HL-60 (cell line): ENCODE results near the gene MYO1D.

Experiments
- DNase-seq, 2 experiments: peaks; one replicate each; pipeline ENCODE4 v3.0.0-alpha.2; 2010 to 2020; ENCODE audit warnings: low read depth in 1 of 2, low spot score in 1 of 2
- H3K27ac ChIP-seq: fragments of 250-450 bp; sonication (Bioruptor Pico); replicated peaks from 2 replicates; pipeline ENCODE4 v1.5.1; 2020; ENCODE audit warnings: mild to moderate bottlenecking, moderate library complexity
- H3K27me3 ChIP-seq: fragments of 250-450 bp; sonication (Bioruptor Pico); 2 replicates; pipeline ENCODE4 v1.5.1; 2021; ENCODE audit warnings: mild to moderate bottlenecking, moderate library complexity; ENCODE audit not compliant: insufficient read depth, poor library complexity, severe bottlenecking
- H3K4me3 ChIP-seq: replicated peaks from 2 replicates; pipeline ENCODE4 v1.5.1; 2011; ENCODE audit warnings: mild to moderate bottlenecking, control low read depth, low read length; ENCODE audit not compliant: insufficient read depth
- CTCF ChIP-seq: IDR thresholded peaks from one replicate; pipeline ENCODE4 v1.5.1; 2011; ENCODE audit warnings: low read length, control low read depth, inconsistent platforms; ENCODE audit not compliant: insufficient read depth
- GABPA ChIP-seq: IDR thresholded peaks from 2 replicates; pipeline ENCODE4 v1.6.1; 2012; ENCODE audit warnings: low read depth
- POLR2AphosphoS5 ChIP-seq: IDR thresholded peaks from 2 replicates; pipeline ENCODE4 v1.6.1; 2012; ENCODE audit warnings: low read depth
- REST ChIP-seq: IDR thresholded peaks from 2 replicates; pipeline ENCODE4 v1.6.1; 2012; ENCODE audit warnings: low read depth; ENCODE audit not compliant: insufficient replicate concordance
- SPI1 ChIP-seq: IDR thresholded peaks from 2 replicates; pipeline ENCODE4 v1.6.1; 2012; ENCODE audit warnings: low read depth, mild to moderate bottlenecking, borderline replicate concordance

Gene MYO1D

GRCh38 chr17:32869345-32870026 lies 7.4 kb downstream of the MYO1D start:
- no peak for DNase-seq
- Histone ChIP-seq H3K4me3 (no peak overlapping the region), H3K27me3 (no peaks in the 10 kb centered on the region), H3K27ac (no peak overlapping the region)
- TF ChIP-seq SPI1 (no peak), REST (no peak), CTCF (no peak), GABPA (no peak), POLR2AphosphoS5 (no peak)

- TF ChIP-seq POLR2AphosphoS5 (no peak), REST (no peak), CTCF (no peak), GABPA (no peak), SPI1 (no peak)
- Histone ChIP-seq H3K27ac (no peak overlapping the region), H3K4me3 (no peak overlapping the region), H3K27me3 (no peaks in the 10 kb centered on the region)
- DNase-seq, result no peak
Measured at GRCh38 chr17:32865141-32865540, 11.8 kb downstream of the MYO1D start.

- Histone ChIP-seq H3K27ac (no peak overlapping the region), H3K4me3 (no peak overlapping the region), H3K27me3 (no peaks in the 10 kb centered on the region)
- no peak for DNase-seq
- no peak for TF ChIP-seq REST
- no peak for TF ChIP-seq SPI1
Measured at GRCh38 chr17:32863559-32863958, 13.4 kb downstream of the MYO1D start.
